OCI-LY3 (cell line): ENCODE results near the gene ASF1B.
"Not testable (repeated sequence)": the region's sequence is repeated elsewhere in the genome, so short reads cannot be mapped to it uniquely, and the experiment has no call there.

Experiments used
- H2AFZ ChIP-seq: fragments of 200-600, 300-600 bp; shearing (Covaris generic); 2 replicates; pipeline ENCODE4 v1.6.0; 2014; ENCODE audit warnings: antibody characterized with exemption, low read depth, low read length
- H3K27ac ChIP-seq: fragments of 200-600, 300-600 bp; sonication (generic); 2 replicates; pipeline ENCODE4 v1.5.1; 2014; ENCODE audit warnings: mild to moderate bottlenecking, low read length, moderate library complexity, mixed read lengths
- H3K27me3 ChIP-seq: fragments of 200-600, 300-600 bp; sonication (generic); 2 replicates; pipeline ENCODE4 v1.6.1; 2014; ENCODE audit warnings: low read depth, low read length, mixed read lengths
- H3K36me3 ChIP-seq: fragments of 200-600, 300-600 bp; sonication (generic); replicated peaks from 2 replicates; pipeline ENCODE3; 2014; ENCODE audit warnings: low read depth, low read length, mixed read lengths
- H3K4me1 ChIP-seq: fragments of 300-600, 200-600 bp; sonication (generic); 2 replicates; pipeline ENCODE4 v1.6.1; 2014; ENCODE audit warnings: low read length, mixed read lengths
- H3K4me2 ChIP-seq: fragments of 200-600, 300-600 bp; sonication (generic); 2 replicates; pipeline ENCODE4 v1.6.1; 2014; ENCODE audit warnings: low read length, mixed read lengths
- H3K4me3 ChIP-seq: fragments of 300-600, 200-600 bp; sonication (generic); 2 replicates; pipeline ENCODE4 v1.5.1; 2014; ENCODE audit warnings: antibody characterized with exemption, mild to moderate bottlenecking, low read length, moderate library complexity
- H3K79me2 ChIP-seq: fragments of 300-600, 200-600 bp; shearing (Covaris generic); 2 replicates; pipeline ENCODE4 v1.6.1; 2014; ENCODE audit warnings: mild to moderate bottlenecking, low read length, mixed read lengths
- H3K9ac ChIP-seq: fragments of 300-600, 200-600 bp; shearing (Covaris generic); 2 replicates; pipeline ENCODE4 v1.6.0; 2014; ENCODE audit warnings: mild to moderate bottlenecking, low read length, moderate library complexity
- H3K9me3 ChIP-seq: fragments of 200-600, 300-600 bp; shearing (Covaris generic); 2 replicates; pipeline ENCODE4 v1.6.1; 2014; ENCODE audit warnings: low read length, mixed read lengths; ENCODE audit not compliant: insufficient read depth
- H4K20me1 ChIP-seq: fragments of 200-600, 300-600 bp; sonication (generic); 2 replicates; pipeline ENCODE4 v1.6.1; 2016; ENCODE audit warnings: low read length, mixed read lengths; ENCODE audit not compliant: insufficient read depth
- CTCF ChIP-seq: fragments of 200-600, 300-600 bp; sonication (generic); IDR thresholded peaks from 2 replicates; pipeline ENCODE4 v1.5.1; 2014; ENCODE audit warnings: antibody characterized with exemption, low read length, low read depth
- EZH2phosphoT487 ChIP-seq: fragments of 200-600 bp; shearing (Covaris generic); IDR thresholded peaks from 2 replicates; pipeline ENCODE4 v1.6.1; 2018; ENCODE audit warnings: antibody characterized with exemption, mixed run types, low read depth

ASF1B gene

DNA sequence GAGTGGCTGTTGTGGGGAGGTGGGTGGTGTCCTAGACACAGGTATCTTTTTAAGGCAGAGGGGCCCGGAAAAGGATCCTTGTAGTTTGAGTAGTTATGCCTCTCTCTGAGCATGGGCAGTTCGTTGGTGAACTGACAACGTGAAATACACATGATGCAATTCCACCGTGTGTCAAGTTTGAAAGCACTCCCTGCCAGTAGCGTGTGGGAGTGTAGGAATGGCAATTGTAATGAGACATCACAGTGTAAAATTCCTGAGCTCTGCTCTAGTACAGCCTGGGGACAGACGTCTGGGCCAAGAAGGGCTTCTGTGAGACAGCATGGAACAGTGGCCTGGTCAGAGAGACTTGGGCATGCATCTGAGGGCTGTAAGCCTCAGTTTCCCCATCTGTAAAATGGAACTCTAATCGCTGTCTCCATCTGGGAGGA lies 10.4 kb upstream of the ASF1B start:
- Histone ChIP-seq H3K27ac (no peak overlapping the region), H3K27me3 (0 out of 2 replicates have a peak, but pooled peaks cover 3% of the 10 kb centered on the region), H3K4me3 (no peak overlapping the region), H3K4me2 (no peak overlapping the region), H3K36me3 (no peaks in the 10 kb centered on the region), H3K4me1 (no peaks in the 10 kb centered on the region), H4K20me1 (0 out of 2 replicates have a peak, but pooled peaks cover 3% of the 10 kb centered on the region), H2AFZ (no peak overlapping the region), H3K9me3 (no peaks in the 10 kb centered on the region), H3K9ac (no peak overlapping the region), H3K79me2 (no peaks in the 10 kb centered on the region)
- no peak for TF ChIP-seq CTCF
- no peak for TF ChIP-seq EZH2phosphoT487

GRCh38 chr19:14146169-14146568 lies 9.8 kb upstream of the ASF1B start:
- not testable (repeated sequence) for H3K27ac ChIP-seq, H3K9ac ChIP-seq

DNA sequence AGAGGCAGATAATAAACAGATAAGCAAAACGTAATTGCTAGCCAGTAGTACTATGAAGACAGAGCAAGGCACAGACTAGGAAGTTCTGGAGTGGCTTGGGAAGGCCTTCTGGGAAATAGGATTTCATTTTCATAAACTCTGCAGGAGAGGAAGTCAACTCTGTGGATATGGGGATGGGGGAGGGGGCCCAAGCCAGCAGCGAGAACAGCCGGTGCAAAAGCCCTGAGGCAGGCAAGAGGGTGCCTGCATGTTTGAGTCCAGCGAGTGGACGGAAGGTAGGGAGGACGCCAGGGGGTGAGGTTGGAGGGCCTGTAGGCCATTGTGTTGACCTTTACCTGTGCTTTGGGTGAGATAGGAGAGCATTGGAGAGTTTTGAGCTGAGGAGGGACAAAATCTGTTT lies 9.0 kb upstream of the ASF1B start:
- H3K79me2 ChIP-seq: no peaks in the 10 kb centered on the region
- no peak overlapping the region for H3K9ac ChIP-seq
- H3K4me1 ChIP-seq: no peaks in the 10 kb centered on the region
- 0 out of 2 replicates have a peak, but pooled peaks cover 3% of the 10 kb centered on the region for H3K27me3 ChIP-seq
- H3K4me2 ChIP-seq: no peak overlapping the region
- H4K20me1 ChIP-seq: 0 out of 2 replicates have a peak, but pooled peaks cover 3% of the 10 kb centered on the region
- TF ChIP-seq EZH2phosphoT487: no peak
- TF ChIP-seq CTCF: no peak
- H2AFZ ChIP-seq: no peak overlapping the region
- no peak overlapping the region for H3K27ac ChIP-seq
- H3K36me3 ChIP-seq: no peaks in the 10 kb centered on the region
- no peak overlapping the region for H3K4me3 ChIP-seq
- H3K9me3 ChIP-seq: no peaks in the 10 kb centered on the region

More at GRCh38 chr19:14146169-14146568, 9.8 kb upstream of the ASF1B start:
- not testable (repeated sequence) for H4K20me1 ChIP-seq, H3K9me3 ChIP-seq, H2AFZ ChIP-seq, H3K79me2 ChIP-seq, H3K36me3 ChIP-seq, H3K27me3 ChIP-seq, H3K4me2 ChIP-seq, H3K4me1 ChIP-seq, H3K4me3 ChIP-seq

DNA sequence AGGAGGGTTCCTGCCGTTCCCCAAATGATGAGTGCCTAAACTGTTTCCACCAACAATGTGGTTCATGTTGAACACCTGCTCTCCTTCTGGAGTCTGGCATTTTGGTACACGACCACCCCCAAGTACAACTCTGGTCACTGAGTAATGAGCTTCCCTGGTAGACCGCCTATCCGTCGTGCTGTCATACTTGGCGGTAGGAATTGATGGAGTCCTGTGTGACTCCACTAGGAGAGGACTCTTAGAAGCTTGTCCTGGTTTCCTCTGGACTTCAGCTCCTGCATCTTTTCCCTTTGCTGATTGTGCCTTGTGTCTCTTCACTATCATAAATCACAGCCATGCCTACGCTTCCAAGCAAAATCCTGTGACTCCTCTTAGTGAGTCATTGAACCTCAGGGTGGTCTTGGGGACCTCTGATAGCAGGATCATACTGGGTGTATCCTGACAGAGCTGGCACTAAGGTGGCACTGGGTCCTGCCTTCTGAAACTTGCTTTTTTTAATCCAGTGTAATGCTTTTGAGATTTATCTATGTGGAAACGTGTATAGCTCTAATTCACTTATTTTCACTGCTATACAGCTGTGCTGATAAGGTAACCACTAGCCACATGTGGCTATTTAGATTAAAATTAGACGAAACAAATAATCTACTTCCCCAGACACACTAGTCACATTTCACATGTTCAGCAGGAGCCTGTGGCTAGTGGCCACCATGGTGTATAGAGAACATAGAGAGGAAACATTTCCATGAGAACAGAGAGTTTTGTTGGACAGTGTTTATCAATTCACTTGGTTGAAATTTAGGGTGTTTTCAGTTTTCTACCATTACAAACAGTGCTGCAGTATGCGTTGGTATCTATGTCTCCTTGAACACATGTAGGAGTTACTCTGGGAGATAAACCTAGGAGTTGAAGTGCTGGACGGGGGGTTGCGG lies 6.1 kb upstream of the ASF1B start:
- Histone ChIP-seq H3K4me1 (no peaks in the 10 kb centered on the region; the same call in 1 of the 2 replicates), H4K20me1 (0 out of 2 replicates have a peak, but pooled peaks cover 3% of the 10 kb centered on the region), H3K79me2 (0 out of 2 replicates have a peak, but pooled peaks cover 4% of the 10 kb centered on the region), H3K9me3 (no peaks in the 10 kb centered on the region), H3K27ac (no peak overlapping the region), H3K27me3 (no peaks in the 10 kb centered on the region), H3K4me2 (no peak overlapping the region), H3K36me3 (no peaks in the 10 kb centered on the region), H3K9ac (no peak overlapping the region), H2AFZ (no peak overlapping the region), H3K4me3 (no peak overlapping the region)
- TF ChIP-seq EZH2phosphoT487 (no peak), CTCF (no peak)
